Measurements from ENCODE around the gene ZSWIM6. TPM values are rescaled to one million over a fixed set of nuclear protein-coding genes. Genes with fewer than 3 reads are reported as not detected.

Gene ZSWIM6
- total and polyA plus RNA-seq, 4 donors, result 14.5 to 32.2 (median 30.3) TPM

- Histone ChIP-seq H3K4me3 (ENCODE audit: low read depth, low read length) (no peak overlapping the region), H3K36me3 (ENCODE audit: control insufficient read depth, insufficient read depth, low read length) (no peaks in the 10 kb centered on the region), H3K27ac (ENCODE audit: low read depth, low read length) (no peak overlapping the region), H3K9me3 (ENCODE audit: control insufficient read depth, insufficient read depth, low read length) (no peaks in the 10 kb centered on the region), H3K4me1 (ENCODE audit: control insufficient read depth, insufficient read depth, low read length) (no peaks in the 10 kb centered on the region), H3K27me3 (ENCODE audit: control insufficient read depth, insufficient read depth, low read length) (no peaks in the 10 kb centered on the region)
- no peak for DNase-seq (ENCODE audit: low read depth in 4 of 6, low spot score in 6 of 6)
- 74% methylated on average over 4 of the region's 5 CpGs for WGBS (ENCODE audit: insufficient coverage)
Measured at GRCh38 chr5:61567337-61567736, 235.3 kb downstream of the ZSWIM6 start.

GRCh38 chr5:61569353-61569752, 237.3 kb downstream of the ZSWIM6 start:
- no peaks in the 10 kb centered on the region for H3K27me3 ChIP-seq (ENCODE audit: control insufficient read depth, insufficient read depth, low read length)
- H3K4me3 ChIP-seq (ENCODE audit: low read depth, low read length), result no peak overlapping the region
- no peaks in the 10 kb centered on the region for H3K4me1 ChIP-seq (ENCODE audit: control insufficient read depth, insufficient read depth, low read length)
- no peak overlapping the region for H3K27ac ChIP-seq (ENCODE audit: low read depth, low read length)
- H3K9me3 ChIP-seq (ENCODE audit: control insufficient read depth, insufficient read depth, low read length), result no peaks in the 10 kb centered on the region
- peak in 1 of 6 donors; percentile 34 for DNase-seq (ENCODE audit: low read depth in 4 of 6, low spot score in 6 of 6)
- 85% methylated on average over 6 of the region's 8 CpGs for WGBS (ENCODE audit: insufficient coverage)
- H3K36me3 ChIP-seq (ENCODE audit: control insufficient read depth, insufficient read depth, low read length), result no peaks in the 10 kb centered on the region

GRCh38 chr5:61570767-61571166, 238.7 kb downstream of the ZSWIM6 start:
- no peaks in the 10 kb centered on the region for H3K4me1 ChIP-seq (ENCODE audit: control insufficient read depth, insufficient read depth, low read length)
- no peaks in the 10 kb centered on the region for H3K27me3 ChIP-seq (ENCODE audit: control insufficient read depth, insufficient read depth, low read length)
- no peak overlapping the region for H3K27ac ChIP-seq (ENCODE audit: low read depth, low read length)
- no peak overlapping the region for H3K4me3 ChIP-seq (ENCODE audit: low read depth, low read length)
- WGBS (ENCODE audit: insufficient coverage), result 100% methylated on average over 1 of the region's 5 CpGs
- H3K9me3 ChIP-seq (ENCODE audit: control insufficient read depth, insufficient read depth, low read length), result no peaks in the 10 kb centered on the region
- H3K36me3 ChIP-seq (ENCODE audit: control insufficient read depth, insufficient read depth, low read length), result no peaks in the 10 kb centered on the region
- DNase-seq (ENCODE audit: low read depth in 4 of 6, low spot score in 6 of 6), result no peak

GRCh38 chr5:61572959-61573358, 240.9 kb downstream of the ZSWIM6 start:
- 97% methylated on average over 4 of the region's 5 CpGs for WGBS (ENCODE audit: insufficient coverage)
- H3K27me3 ChIP-seq (ENCODE audit: control insufficient read depth, insufficient read depth, low read length), result no peaks in the 10 kb centered on the region
- no peak overlapping the region for H3K27ac ChIP-seq (ENCODE audit: low read depth, low read length)
- no peaks in the 10 kb centered on the region for H3K9me3 ChIP-seq (ENCODE audit: control insufficient read depth, insufficient read depth, low read length)
- H3K4me1 ChIP-seq (ENCODE audit: control insufficient read depth, insufficient read depth, low read length), result no peaks in the 10 kb centered on the region
- no peaks in the 10 kb centered on the region for H3K36me3 ChIP-seq (ENCODE audit: control insufficient read depth, insufficient read depth, low read length)
- H3K4me3 ChIP-seq (ENCODE audit: low read depth, low read length), result no peak overlapping the region
- no peak for DNase-seq (ENCODE audit: low read depth in 4 of 6, low spot score in 6 of 6)

DNA sequence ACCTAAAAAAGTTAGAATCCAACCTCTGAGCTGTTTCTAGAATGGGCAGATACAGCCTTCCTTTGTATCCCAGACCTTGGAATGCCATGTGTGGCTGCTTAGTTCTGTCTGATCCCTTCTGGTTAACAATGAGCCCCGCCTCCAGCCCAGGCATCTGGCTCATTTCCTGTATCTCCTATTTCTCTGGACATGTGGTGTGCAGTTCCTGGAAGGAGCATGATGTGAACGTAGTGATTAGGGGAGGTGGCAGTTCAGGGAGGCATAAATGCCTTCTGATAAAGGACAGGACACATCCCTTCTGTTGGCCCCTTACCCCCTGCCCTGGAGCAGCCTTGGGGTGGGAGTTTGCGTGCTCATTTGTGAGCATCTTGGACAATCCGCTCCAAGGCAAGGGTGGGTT, 243.0 kb downstream of the ZSWIM6 start:
- Histone ChIP-seq H3K4me1 (ENCODE audit: control insufficient read depth, insufficient read depth, low read length) (no peaks in the 10 kb centered on the region), H3K27ac (ENCODE audit: low read depth, low read length) (no peak overlapping the region), H3K36me3 (ENCODE audit: control insufficient read depth, insufficient read depth, low read length) (no peaks in the 10 kb centered on the region), H3K27me3 (ENCODE audit: control insufficient read depth, insufficient read depth, low read length) (no peaks in the 10 kb centered on the region), H3K9me3 (ENCODE audit: control insufficient read depth, insufficient read depth, low read length) (no peaks in the 10 kb centered on the region), H3K4me3 (ENCODE audit: low read depth, low read length) (no peak overlapping the region)
- WGBS (ENCODE audit: insufficient coverage), result 100% methylated on average over 2 of the region's 4 CpGs
- peak in 1 of 6 donors; percentile 16 for DNase-seq (ENCODE audit: low read depth in 4 of 6, low spot score in 6 of 6)

- Histone ChIP-seq H3K27ac (ENCODE audit: low read depth, low read length) (no peak overlapping the region), H3K36me3 (ENCODE audit: control insufficient read depth, insufficient read depth, low read length) (no peaks in the 10 kb centered on the region), H3K9me3 (ENCODE audit: control insufficient read depth, insufficient read depth, low read length) (no peaks in the 10 kb centered on the region), H3K4me3 (ENCODE audit: low read depth, low read length) (no peak overlapping the region), H3K27me3 (ENCODE audit: control insufficient read depth, insufficient read depth, low read length) (no peaks in the 10 kb centered on the region), H3K4me1 (ENCODE audit: control insufficient read depth, insufficient read depth, low read length) (no peaks in the 10 kb centered on the region)
- DNase-seq (ENCODE audit: low read depth in 4 of 6, low spot score in 6 of 6), result no peak
- 100% methylated on average over 1 of the region's 6 CpGs for WGBS (ENCODE audit: insufficient coverage)
Measured at GRCh38 chr5:61575581-61575980, 243.5 kb downstream of the ZSWIM6 start.

DNA sequence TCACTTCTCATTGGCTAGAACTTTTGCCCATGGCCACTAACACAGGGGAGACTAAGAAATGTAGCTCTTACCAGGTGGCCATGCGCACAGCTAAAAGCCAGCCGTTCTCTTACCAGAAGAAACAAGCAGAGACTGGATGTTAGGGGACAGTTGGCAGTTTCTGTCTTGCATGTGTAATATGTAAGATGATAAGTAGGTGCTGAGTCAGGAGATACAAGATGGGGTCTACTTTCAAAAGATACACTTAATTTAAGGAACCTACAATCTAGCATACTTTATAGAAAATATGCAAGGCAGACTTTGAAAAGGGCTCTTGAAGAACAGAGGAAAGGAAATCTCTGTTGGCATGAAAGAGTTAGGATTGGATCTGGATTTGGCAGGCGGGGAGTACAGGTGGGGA, 244.5 kb downstream of the ZSWIM6 start:
- no peak for DNase-seq (ENCODE audit: low read depth in 4 of 6, low spot score in 6 of 6)
- Histone ChIP-seq H3K4me1 (ENCODE audit: control insufficient read depth, insufficient read depth, low read length) (no peaks in the 10 kb centered on the region), H3K4me3 (ENCODE audit: low read depth, low read length) (no peak overlapping the region), H3K9me3 (ENCODE audit: control insufficient read depth, insufficient read depth, low read length) (no peaks in the 10 kb centered on the region), H3K27ac (ENCODE audit: low read depth, low read length) (no peak overlapping the region), H3K27me3 (ENCODE audit: control insufficient read depth, insufficient read depth, low read length) (no peaks in the 10 kb centered on the region), H3K36me3 (ENCODE audit: control insufficient read depth, insufficient read depth, low read length) (no peaks in the 10 kb centered on the region)
- WGBS (ENCODE audit: insufficient coverage), result 100% methylated on average over 1 of the region's 3 CpGs

DNA sequence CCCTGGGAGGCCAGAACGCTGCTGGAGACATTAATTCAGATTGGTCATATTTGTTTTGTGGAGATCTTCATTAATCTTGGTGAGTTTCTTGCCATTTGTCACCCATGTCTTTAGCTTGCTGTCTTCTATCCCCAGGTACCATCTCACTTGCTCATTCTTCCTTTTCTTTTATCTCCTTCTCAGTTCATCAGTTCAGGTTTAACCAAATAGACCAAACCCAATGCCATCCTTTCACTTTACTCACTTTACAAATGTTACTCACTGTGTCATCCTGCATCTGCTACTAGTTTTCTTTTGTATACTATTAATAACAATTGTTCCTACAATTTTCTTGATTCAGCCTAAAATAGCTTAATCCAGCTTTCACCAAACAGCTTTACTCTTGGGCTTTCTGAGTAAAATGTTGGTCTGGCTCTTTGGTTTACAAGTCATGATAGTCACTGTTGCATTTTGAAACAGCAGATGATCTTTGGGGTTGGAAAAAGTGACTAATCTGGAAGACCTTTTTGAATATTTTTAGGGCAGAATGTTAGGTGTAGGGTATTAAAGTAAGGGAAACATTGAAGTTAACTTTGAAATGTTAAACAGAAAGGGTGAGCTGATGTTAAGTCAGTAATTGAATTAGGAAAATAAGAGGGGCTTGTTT, 246.9 kb downstream of the ZSWIM6 start:
- Histone ChIP-seq H3K4me3 (ENCODE audit: low read depth, low read length) (no peak overlapping the region), H3K27ac (ENCODE audit: low read depth, low read length) (no peak overlapping the region), H3K36me3 (ENCODE audit: control insufficient read depth, insufficient read depth, low read length) (no peaks in the 10 kb centered on the region), H3K4me1 (ENCODE audit: control insufficient read depth, insufficient read depth, low read length) (no peaks in the 10 kb centered on the region), H3K9me3 (ENCODE audit: control insufficient read depth, insufficient read depth, low read length) (no peaks in the 10 kb centered on the region), H3K27me3 (ENCODE audit: control insufficient read depth, insufficient read depth, low read length) (no peaks in the 10 kb centered on the region)
- DNase-seq (ENCODE audit: low read depth in 4 of 6, low spot score in 6 of 6), result no peak
- WGBS (ENCODE audit: insufficient coverage), result no CpG with 5 or more reads among the region's 1 CpG

DNA sequence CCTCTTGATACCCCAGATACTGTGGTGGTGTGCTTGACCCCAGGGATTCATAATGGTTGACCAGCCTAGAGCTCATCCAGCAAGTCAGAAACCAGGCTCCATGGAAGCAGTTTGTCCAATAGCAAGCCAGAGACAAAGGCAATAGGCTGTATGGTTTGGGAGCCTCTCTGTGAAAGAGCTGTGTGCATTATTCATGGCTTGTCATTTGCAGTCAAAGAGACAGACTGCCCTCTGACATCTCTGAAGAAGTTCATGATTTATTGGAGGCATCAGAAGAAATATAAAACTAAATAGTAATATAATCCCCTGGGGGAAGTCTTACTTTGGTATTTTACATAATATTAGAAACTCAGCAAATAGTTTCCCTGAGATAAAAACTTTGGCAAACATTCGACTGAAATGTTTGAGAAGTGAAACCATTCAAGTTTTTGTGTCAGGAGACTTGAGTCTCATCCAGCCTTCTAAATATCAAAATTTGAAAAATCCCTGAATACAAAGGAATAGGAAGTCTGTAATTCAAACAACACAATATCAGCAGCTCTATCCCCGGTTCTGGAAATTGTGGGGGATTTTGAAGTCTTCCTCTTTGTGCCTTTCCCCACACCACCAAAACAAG, 250.3 kb downstream of the ZSWIM6 start:
- Histone ChIP-seq H3K4me3 (ENCODE audit: low read depth, low read length) (no peak overlapping the region), H3K4me1 (ENCODE audit: control insufficient read depth, insufficient read depth, low read length) (no peaks in the 10 kb centered on the region), H3K27me3 (ENCODE audit: control insufficient read depth, insufficient read depth, low read length) (no peaks in the 10 kb centered on the region), H3K27ac (ENCODE audit: low read depth, low read length) (no peak overlapping the region), H3K36me3 (ENCODE audit: control insufficient read depth, insufficient read depth, low read length) (no peaks in the 10 kb centered on the region), H3K9me3 (ENCODE audit: control insufficient read depth, insufficient read depth, low read length) (no peaks in the 10 kb centered on the region)
- no peak for DNase-seq (ENCODE audit: low read depth in 4 of 6, low spot score in 6 of 6)
- no CpG with 5 or more reads among the region's 2 CpGs for WGBS (ENCODE audit: insufficient coverage)

DNA sequence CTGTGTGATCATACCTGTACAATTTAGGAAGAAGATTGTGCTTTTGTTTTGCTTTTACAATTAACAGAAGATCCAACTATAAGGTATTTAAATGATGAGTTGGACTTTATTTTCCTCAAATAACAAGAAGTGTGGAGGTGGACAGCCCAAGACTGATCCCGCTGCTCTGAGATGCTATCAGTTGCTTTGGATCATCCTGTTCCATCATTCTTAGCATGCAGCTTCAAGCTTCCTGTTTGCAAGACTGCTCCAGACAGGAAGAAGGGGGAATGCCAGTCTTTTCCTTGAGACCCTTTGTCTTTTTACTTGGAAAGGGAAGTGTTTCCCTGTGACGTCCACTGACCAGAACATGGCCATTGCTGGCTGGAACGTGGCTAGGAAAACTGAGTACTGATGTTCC, 250.8 kb downstream of the ZSWIM6 start:
- DNase-seq (ENCODE audit: low read depth in 4 of 6, low spot score in 6 of 6), result no peak
- WGBS (ENCODE audit: insufficient coverage), result 92% methylated on average over 2 of the region's 3 CpGs
- Histone ChIP-seq H3K36me3 (ENCODE audit: control insufficient read depth, insufficient read depth, low read length) (no peaks in the 10 kb centered on the region), H3K27ac (ENCODE audit: low read depth, low read length) (no peak overlapping the region), H3K27me3 (ENCODE audit: control insufficient read depth, insufficient read depth, low read length) (no peaks in the 10 kb centered on the region), H3K4me3 (ENCODE audit: low read depth, low read length) (no peak overlapping the region), H3K4me1 (ENCODE audit: control insufficient read depth, insufficient read depth, low read length) (no peaks in the 10 kb centered on the region), H3K9me3 (ENCODE audit: control insufficient read depth, insufficient read depth, low read length) (no peaks in the 10 kb centered on the region)
